OCI-LY1 (cell line): Measurements from ENCODE around the gene NUMB.

Experiments
- CTCF ChIP-seq: fragments of 200-600 bp; sonication (generic), shearing (Covaris generic); IDR thresholded peaks from 2 replicates; pipeline ENCODE4 v1.5.1; 2017; ENCODE audit warnings: mild to moderate bottlenecking, antibody characterized with exemption, low read length, moderate library complexity, mixed read lengths
- EZH2 ChIP-seq: fragments of 200-600 bp; sonication (generic), shearing (Covaris generic); IDR thresholded peaks from 2 replicates; pipeline ENCODE4 v1.8.0; 2017; ENCODE audit warnings: borderline replicate concordance, mixed run types, mild to moderate bottlenecking, antibody characterized with exemption, low read length, moderate library complexity, mixed read lengths

GRCh38 chr14:73370561-73370960, 87.8 kb downstream of the NUMB start:
- no peak for TF ChIP-seq CTCF
- TF ChIP-seq EZH2 = no peak
